GM18505 (cell line): Measurements from ENCODE around the gene NCOA1.
A peak's percentile ranks its signal among the peaks of the same experiment; 100 is the strongest.

Experiments used
- ATAC-seq: cut with Tn5 transposase; IDR thresholded peaks from one replicate; pipeline ENCODE4 v1.9.1; 2021; ENCODE audit not compliant: unreplicated experiment
- POLR2A ChIP-seq: IDR thresholded peaks from 4 replicates; pipeline ENCODE4 v1.6.1; 2011; ENCODE audit warnings: borderline replicate concordance; ENCODE audit not compliant: insufficient read depth, insufficient read length; ENCODE audit errors: extremely low read depth

NCOA1 gene

GRCh38 chr2:24721470-24721869 is 230.4 kb downstream of the NCOA1 start:
- no peak for TF ChIP-seq POLR2A
- ATAC-seq: no peak

GRCh38 chr2:24722141-24722790 is 231.2 kb downstream of the NCOA1 start:
- TF ChIP-seq POLR2A: no peak
- no peak for ATAC-seq

- TF ChIP-seq POLR2A: no peak
- ATAC-seq: no peak
These were observed 232.1 kb downstream of the NCOA1 start for GRCh38 chr2:24723191-24723590.

GRCh38 chr2:24723665-24724064 is 232.6 kb downstream of the NCOA1 start:
- no peak for TF ChIP-seq POLR2A
- no peak for ATAC-seq

- TF ChIP-seq POLR2A: no peak
- no peak for ATAC-seq
These were observed 233.2 kb downstream of the NCOA1 start for GRCh38 chr2:24724111-24724775.

GRCh38 chr2:24725956-24726355 is 234.9 kb downstream of the NCOA1 start:
- ATAC-seq: peak; percentile 59
- TF ChIP-seq POLR2A: no peak

GRCh38 chr2:24730481-24730880 is 239.4 kb downstream of the NCOA1 start:
- no peak for TF ChIP-seq POLR2A
- ATAC-seq: no peak

GRCh38 chr2:24731040-24731439 is 240.0 kb downstream of the NCOA1 start:
- TF ChIP-seq POLR2A: no peak
- no peak for ATAC-seq

GRCh38 chr2:24731923-24732322 is 240.9 kb downstream of the NCOA1 start:
- TF ChIP-seq POLR2A: no peak
- no peak for ATAC-seq

GRCh38 chr2:24734741-24735140 is 243.7 kb downstream of the NCOA1 start:
- TF ChIP-seq POLR2A: no peak
- no peak for ATAC-seq

- no peak for TF ChIP-seq POLR2A
These were observed 248.4 kb downstream of the NCOA1 start for GRCh38 chr2:24739354-24740025.

GRCh38 chr2:24740142-24740541 is 249.1 kb downstream of the NCOA1 start:
- no peak for TF ChIP-seq POLR2A
- no peak for ATAC-seq

More at GRCh38 chr2:24739354-24740025, 248.4 kb downstream of the NCOA1 start:
- no peak for ATAC-seq

GRCh38 chr2:24742730-24743129 is 251.7 kb downstream of the NCOA1 start:
- no peak for ATAC-seq
- no peak for TF ChIP-seq POLR2A

- TF ChIP-seq POLR2A: no peak
- ATAC-seq: no peak
These were observed 252.9 kb downstream of the NCOA1 start for GRCh38 chr2:24743924-24744323.
